Measurements from ENCODE around the gene GJA3. TPM values are rescaled to one million over a fixed set of nuclear protein-coding genes. Genes with fewer than 3 reads are reported as not detected.

Gene GJA3
- total and polyA plus RNA-seq, 10 of the 15 experiments (the other 5 are each of a cell fraction or from before 2014, with no cell fraction given) = 0.03 to 0.11 (median 0.04) TPM; not detected in 5

- H3K27me3 ChIP-seq (replicated peaks in 1 of 2; ENCODE audit: control insufficient read depth in 2 of 2, insufficient read depth in 2 of 2, low read length in 1 of 2) = peaks cover 4 to 21% of the 10 kb centered on the region in 2 experiments; a peak in 3 of 4 replicates
Observed at GRCh38 chr13:20197361-20197834, 36.5 kb upstream of the GJA3 start.

More at GRCh38 chr13:20197361-20197834, 36.5 kb upstream of the GJA3 start:
- Histone ChIP-seq H3K27ac (ENCODE audit: control insufficient read depth, insufficient read depth) (no peak overlapping the region), H3K9ac (ENCODE audit: control insufficient read depth, insufficient read depth, low read length) (no peak overlapping the region), H3K36me3 (ENCODE audit: control insufficient read depth in 2 of 2, insufficient read depth in 2 of 2, low read length in 1 of 2) (no peaks in the 10 kb centered on the region), H3K79me2 (ENCODE audit: control insufficient read depth, insufficient read depth, low read length) (no peaks in the 10 kb centered on the region), H3K4me3 (no peak overlapping the region), H4K20me1 (ENCODE audit: control insufficient read depth, insufficient read depth) (no peaks in the 10 kb centered on the region), H3K4me2 (ENCODE audit: control insufficient read depth, insufficient read depth) (no peak overlapping the region), H2AFZ (ENCODE audit: control insufficient read depth, low read depth, low read length) (no peak overlapping the region), H3K4me1 (ENCODE audit: control insufficient read depth, insufficient read depth, low read length) (peaks cover 6% of the 10 kb centered on the region; the same call in 1 of the 2 replicates), H3K9me3 (replicated peaks; ENCODE audit: control insufficient read depth, insufficient read depth, low read length) (no peaks in the 10 kb centered on the region; the same call in 2 of the 3 replicates)
- no peak for TF ChIP-seq ZSCAN29 (IDR thresholded peaks at IDR 0.05)
- TF ChIP-seq, protein P1, sequence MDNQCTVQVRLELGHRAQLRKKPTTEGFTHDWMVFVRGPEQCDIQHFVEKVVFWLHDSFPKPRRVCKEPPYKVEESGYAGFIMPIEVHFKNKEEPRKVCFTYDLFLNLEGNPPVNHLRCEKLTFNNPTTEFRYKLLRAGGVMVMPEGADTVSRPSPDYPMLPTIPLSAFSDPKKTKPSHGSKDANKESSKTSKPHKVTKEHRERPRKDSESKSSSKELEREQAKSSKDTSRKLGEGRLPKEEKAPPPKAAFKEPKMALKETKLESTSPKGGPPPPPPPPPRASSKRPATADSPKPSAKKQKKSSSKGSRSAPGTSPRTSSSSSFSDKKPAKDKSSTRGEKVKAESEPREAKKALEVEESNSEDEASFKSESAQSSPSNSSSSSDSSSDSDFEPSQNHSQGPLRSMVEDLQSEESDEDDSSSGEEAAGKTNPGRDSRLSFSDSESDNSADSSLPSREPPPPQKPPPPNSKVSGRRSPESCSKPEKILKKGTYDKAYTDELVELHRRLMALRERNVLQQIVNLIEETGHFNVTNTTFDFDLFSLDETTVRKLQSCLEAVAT (IDR thresholded peaks at IDR 0.05) = peak; percentile 60
- TF ChIP-seq CBX3 (IDR thresholded peaks at IDR 0.05; ENCODE audit: borderline replicate concordance, low read depth) = no peak
- TF ChIP-seq ATF2 (IDR thresholded peaks at IDR 0.05; ENCODE audit: low read length) = no peak
- peak; percentile 99 for TF ChIP-seq ZNF384 (IDR thresholded peaks at IDR 0.05; ENCODE audit: borderline replicate concordance, low read depth, low read length)
- peak; percentile 74 for TF ChIP-seq SMC3 (IDR thresholded peaks at IDR 0.05; ENCODE audit: borderline replicate concordance, low read length)
- no peak for TF ChIP-seq HDAC2 (IDR thresholded peaks at IDR 0.05)
- no peak for TF ChIP-seq ZZZ3 (IDR thresholded peaks at IDR 0.05; ENCODE audit: control insufficient read depth, insufficient read length, low read depth)
- TF ChIP-seq NBN (IDR thresholded peaks at IDR 0.05) = no peak
- TF ChIP-seq, protein P2, sequence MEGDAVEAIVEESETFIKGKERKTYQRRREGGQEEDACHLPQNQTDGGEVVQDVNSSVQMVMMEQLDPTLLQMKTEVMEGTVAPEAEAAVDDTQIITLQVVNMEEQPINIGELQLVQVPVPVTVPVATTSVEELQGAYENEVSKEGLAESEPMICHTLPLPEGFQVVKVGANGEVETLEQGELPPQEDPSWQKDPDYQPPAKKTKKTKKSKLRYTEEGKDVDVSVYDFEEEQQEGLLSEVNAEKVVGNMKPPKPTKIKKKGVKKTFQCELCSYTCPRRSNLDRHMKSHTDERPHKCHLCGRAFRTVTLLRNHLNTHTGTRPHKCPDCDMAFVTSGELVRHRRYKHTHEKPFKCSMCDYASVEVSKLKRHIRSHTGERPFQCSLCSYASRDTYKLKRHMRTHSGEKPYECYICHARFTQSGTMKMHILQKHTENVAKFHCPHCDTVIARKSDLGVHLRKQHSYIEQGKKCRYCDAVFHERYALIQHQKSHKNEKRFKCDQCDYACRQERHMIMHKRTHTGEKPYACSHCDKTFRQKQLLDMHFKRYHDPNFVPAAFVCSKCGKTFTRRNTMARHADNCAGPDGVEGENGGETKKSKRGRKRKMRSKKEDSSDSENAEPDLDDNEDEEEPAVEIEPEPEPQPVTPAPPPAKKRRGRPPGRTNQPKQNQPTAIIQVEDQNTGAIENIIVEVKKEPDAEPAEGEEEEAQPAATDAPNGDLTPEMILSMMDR (IDR thresholded peaks at IDR 0.05 in 2 of 3, conservative IDR thresholded peaks at IDR 0.05 in 1 of 3; ENCODE audit: control insufficient read depth in 2 of 3, extremely low read depth in 1 of 3, insufficient read depth in 1 of 3, low read depth in 3 of 3, low read length in 3 of 3) = peak; percentile 71 to 79 (median 73)
- TF ChIP-seq TARDBP (IDR thresholded peaks at IDR 0.05; ENCODE audit: borderline replicate concordance) = no peak
- TF ChIP-seq RAD21 (IDR thresholded peaks at IDR 0.05; ENCODE audit: insufficient read depth, low read depth, low read length) = peak; percentile 85
- no peak for TF ChIP-seq KLF5 (IDR thresholded peaks at IDR 0.05; ENCODE audit: partially characterized antibody)
- no peak for TF ChIP-seq TAF1 (IDR thresholded peaks at IDR 0.05; ENCODE audit: borderline replicate concordance, low read depth, low read length)
- TF ChIP-seq, protein P3, sequence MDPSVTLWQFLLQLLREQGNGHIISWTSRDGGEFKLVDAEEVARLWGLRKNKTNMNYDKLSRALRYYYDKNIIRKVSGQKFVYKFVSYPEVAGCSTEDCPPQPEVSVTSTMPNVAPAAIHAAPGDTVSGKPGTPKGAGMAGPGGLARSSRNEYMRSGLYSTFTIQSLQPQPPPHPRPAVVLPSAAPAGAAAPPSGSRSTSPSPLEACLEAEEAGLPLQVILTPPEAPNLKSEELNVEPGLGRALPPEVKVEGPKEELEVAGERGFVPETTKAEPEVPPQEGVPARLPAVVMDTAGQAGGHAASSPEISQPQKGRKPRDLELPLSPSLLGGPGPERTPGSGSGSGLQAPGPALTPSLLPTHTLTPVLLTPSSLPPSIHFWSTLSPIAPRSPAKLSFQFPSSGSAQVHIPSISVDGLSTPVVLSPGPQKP (IDR thresholded peaks at IDR 0.05; ENCODE audit: low read depth, low read length) = no peak
- no peak for TF ChIP-seq BACH1 (IDR thresholded peaks at IDR 0.05; ENCODE audit: borderline replicate concordance)
- peak; percentile 55; the same call in 1 of the 2 replicates for TF ChIP-seq YY1 (IDR thresholded peaks at IDR 0.05; ENCODE audit: low read depth, low read length)
- no peak for TF ChIP-seq KAT2A (conservative IDR thresholded peaks at IDR 0.05; ENCODE audit: control insufficient read depth, low read depth, low read length)
- DNase-seq (ENCODE audit: low read depth, low spot score) = no peak
- ChIA-PET SMC1A (ENCODE audit: uncharacterized antibody, unreplicated experiment) (interaction anchor here (0.6 to 2.7 kb wide), 13 partner anchors 11 to 728 kb away, joined by 3 to 27 read pairs (median 4); no protein-coding TSS in a partner anchor), POLR2A (interaction anchor here (0.6 kb wide), 1 partner anchor 513 kb away, joined by 7 read pairs; no protein-coding TSS in a partner anchor), RAD21 (ENCODE audit: unreplicated experiment) (interaction anchor here (0.7 to 1.7 kb wide), 11 partner anchors 12 to 1771 kb away, joined by 3 to 13 read pairs (median 4); partner anchors contain the start of gene CRYL1), CTCF (interaction anchor here (0.6 to 6.6 kb wide), 24 partner anchors 12 to 729 kb away, joined by 3 to 101 read pairs (median 4); partner anchors contain the start of gene EEF1AKMT1)
- BruUV-seq (replicated peaks) = no TSS peak
- intact Hi-C loops (cut with micrococcal nuclease; ENCODE audit: unreplicated experiment) (loop anchor here (1.0 to 5.0 kb wide), 2 partner anchors 292 to 630 kb away; no protein-coding TSS in a partner anchor), in situ Hi-C loops (cut with MboI) (loop anchor here (25.0 kb wide), 1 partner anchor 640 kb away; no protein-coding TSS in a partner anchor)
- ATAC-seq = peak; percentile 64
- peak; percentile 77 for FAIRE-seq
- WGBS (ENCODE audit: insufficient coverage, insufficient replicate concordance, low lambda C conversion rate, missing lambda C conversion rate) = 10% methylated on average over 5 of the region's 5 CpGs

Measured in GM12878 (cell line).